Measurements from ENCODE around the gene STAT3.

STAT3 gene

GRCh38 chr17:42284024-42284369 is 104.2 kb downstream of the STAT3 start:
- in situ Hi-C loops (cut with MboI; ENCODE audit: low sequenced_read_pairs): no loop called here

- in situ Hi-C loops (cut with MboI; ENCODE audit: low sequenced_read_pairs): no loop called here
These were observed 104.8 kb downstream of the STAT3 start for GRCh38 chr17:42283241-42284023.

GRCh38 chr17:42282478-42283080 is 105.7 kb downstream of the STAT3 start:
- in situ Hi-C loops (cut with MboI; ENCODE audit: low sequenced_read_pairs): no loop called here

- in situ Hi-C loops (cut with MboI; ENCODE audit: low sequenced_read_pairs): no loop called here
These were observed 106.6 kb downstream of the STAT3 start for GRCh38 chr17:42281571-42282096.

GRCh38 chr17:42279776-42280630 is 108.2 kb downstream of the STAT3 start:
- in situ Hi-C loops (cut with MboI; ENCODE audit: low sequenced_read_pairs): no loop called here

GRCh38 chr17:42277342-42277712 is 110.9 kb downstream of the STAT3 start:
- in situ Hi-C loops (cut with MboI; ENCODE audit: low sequenced_read_pairs): no loop called here

- in situ Hi-C loops (cut with MboI; ENCODE audit: low sequenced_read_pairs): no loop called here
These were observed 111.5 kb downstream of the STAT3 start for GRCh38 chr17:42276609-42277341.

GRCh38 chr17:42276359-42276608 is 112.0 kb downstream of the STAT3 start, which contains the start of gene STAT5B:
Gene STAT5B, minus strand, starts transcription at chr17:42276391. Its CDS starts 44,264 bp downstream, at chr17:42232127.
- in situ Hi-C loops (cut with MboI; ENCODE audit: low sequenced_read_pairs): no loop called here

GRCh38 chr17:42275527-42276358 is 112.5 kb downstream of the STAT3 start:
- in situ Hi-C loops (cut with MboI; ENCODE audit: low sequenced_read_pairs): no loop called here

GRCh38 chr17:42274812-42275526 is 113.3 kb downstream of the STAT3 start:
- in situ Hi-C loops (cut with MboI; ENCODE audit: low sequenced_read_pairs): no loop called here

GRCh38 chr17:42274253-42274542 is 114.0 kb downstream of the STAT3 start:
- in situ Hi-C loops (cut with MboI; ENCODE audit: low sequenced_read_pairs): no loop called here

GRCh38 chr17:42273474-42274252 is 114.6 kb downstream of the STAT3 start:
- in situ Hi-C loops (cut with MboI; ENCODE audit: low sequenced_read_pairs): no loop called here

GRCh38 chr17:42272162-42272907 is 115.9 kb downstream of the STAT3 start:
- in situ Hi-C loops (cut with MboI; ENCODE audit: low sequenced_read_pairs): no loop called here

- in situ Hi-C loops (cut with MboI; ENCODE audit: low sequenced_read_pairs): no loop called here
These were observed 116.5 kb downstream of the STAT3 start for GRCh38 chr17:42271779-42272035.

- in situ Hi-C loops (cut with MboI; ENCODE audit: low sequenced_read_pairs): no loop called here
These were observed 117.0 kb downstream of the STAT3 start for GRCh38 chr17:42271006-42271778.

GRCh38 chr17:42270596-42270995 is 117.6 kb downstream of the STAT3 start:
- in situ Hi-C loops (cut with MboI; ENCODE audit: low sequenced_read_pairs): no loop called here

GRCh38 chr17:42270170-42270535 is 118.1 kb downstream of the STAT3 start:
- in situ Hi-C loops (cut with MboI; ENCODE audit: low sequenced_read_pairs): no loop called here

GRCh38 chr17:42268236-42268635 is 120.0 kb downstream of the STAT3 start:
- in situ Hi-C loops (cut with MboI; ENCODE audit: low sequenced_read_pairs): no loop called here

All from HL-60/S4 treated with phorbol 12-myristate 13-acetate at 8.2 ng/mL for 4 days and 3 days (cell line).